Lower leg skin (tissue), 4 donors: ENCODE data around the gene DCBLD2. TPM values are rescaled to one million over a fixed set of nuclear protein-coding genes. Genes with fewer than 3 reads are reported as not detected.
"Not testable (repeated sequence)": the region's sequence is repeated elsewhere in the genome, so short reads cannot be mapped to it uniquely, and the experiment has no call there.

Source experiments
- DNase-seq, 2 donors: peaks; one replicate each; pipeline ENCODE4 v3.0.0-alpha.2; 2019; ENCODE audit warnings: low spot score in 2 of 2
- H3K4me3 ChIP-seq: fragments of 200-600 bp; sonication (generic); 2 replicates; pipeline ENCODE4 v1.5.1; 2017; ENCODE audit warnings: mild to moderate bottlenecking, low read depth; ENCODE audit not compliant: poor library complexity, severe bottlenecking
- CTCF ChIP-seq, 3 donors: fragments of 450-650 bp; IDR thresholded peaks; one replicate each; pipeline ENCODE4 v1.5.1; 2016; ENCODE audit warnings: antibody characterized with exemption in 3 of 3, mild to moderate bottlenecking in 3 of 3, moderate library complexity in 2 of 3
- POLR2A ChIP-seq, 2 donors: fragments of 450-650 bp; IDR thresholded peaks; one replicate each; pipeline ENCODE4 v1.6.1; 2016 to 2017; ENCODE audit warnings: antibody characterized with exemption in 2 of 2, mild to moderate bottlenecking in 1 of 2, moderate library complexity in 1 of 2
- WGBS, 2 donors: methylation state at CpG; one replicate each; pipeline ENCODE4 v1.1.5; 2018; 5-methylcytosine and 5-hydroxymethylcytosine counted together
- intact Hi-C: fragments of 100-400 bp; cut with DNase I; formaldehyde crosslinking; loops from one replicate; pipeline ENCODE4 v1.15.0; 2023; ENCODE audit warnings: low total_unique reads
- total RNA-seq, 4 donors: library from RNA; depleted of rRNA; stranded (reverse); fragments of >200 nt; gene quantifications; one replicate each; pipeline ENCODE4 v1.1.0, GENCODE V29; 2016

DCBLD2 gene
- total RNA-seq, 4 donors from 2014 or later, result 13.8 to 22.8 (median 15.3) TPM

DNA sequence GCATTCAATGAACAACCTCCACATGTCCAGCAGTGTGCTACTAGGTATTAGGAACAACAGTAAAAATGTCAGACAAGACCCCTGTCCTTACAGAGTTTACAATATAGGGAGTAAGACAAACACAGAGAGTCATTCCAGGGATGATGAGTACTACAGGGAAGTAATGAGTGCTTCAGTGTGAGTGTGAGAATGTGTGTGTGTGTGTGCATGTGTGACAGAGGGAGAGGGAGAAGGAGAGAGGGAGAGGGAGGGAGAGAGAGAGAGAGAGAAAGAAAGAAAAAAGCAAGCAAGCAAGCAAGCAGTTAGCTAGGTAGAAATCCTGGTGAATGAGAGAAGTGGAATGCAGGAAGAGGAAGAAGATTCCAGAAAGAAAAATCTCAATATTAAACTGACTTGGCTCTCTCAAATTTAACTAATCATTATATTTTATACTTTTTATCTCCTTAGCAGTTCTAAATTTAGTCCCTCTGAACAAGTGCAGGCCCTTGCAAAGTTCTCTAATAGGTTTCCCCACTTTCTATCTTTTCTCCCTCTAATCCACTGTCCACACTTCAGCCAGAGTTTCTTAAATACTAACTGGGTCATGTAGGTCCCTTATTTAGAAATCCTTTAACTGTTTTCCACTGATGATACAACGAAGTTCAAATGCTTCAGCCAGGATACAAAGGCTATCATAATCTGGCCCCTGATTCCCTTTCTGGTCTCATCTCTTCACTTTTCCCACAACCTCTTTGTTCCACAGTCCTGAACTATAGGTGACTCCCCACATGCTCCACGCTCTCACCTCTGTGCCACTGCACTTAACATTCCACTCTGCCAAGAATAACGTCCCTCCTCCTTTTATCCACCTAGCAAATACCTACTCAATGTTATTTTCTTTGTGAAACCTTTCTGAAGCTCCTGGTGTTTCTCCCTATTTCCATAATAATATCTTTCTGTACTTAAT lies 10.3 kb downstream of the DCBLD2 start:
- H3K4me3 ChIP-seq, result no peak overlapping the region
- DNase-seq, result no peak
- intact Hi-C loops, result no loop called here
- TF ChIP-seq POLR2A (IDR thresholded peaks at IDR 0.05) (no peak), CTCF (IDR thresholded peaks at IDR 0.05) (no peak)
- 51 to 53% methylated on average over 3 of the region's 3 CpGs for WGBS, 2 donors

DNA sequence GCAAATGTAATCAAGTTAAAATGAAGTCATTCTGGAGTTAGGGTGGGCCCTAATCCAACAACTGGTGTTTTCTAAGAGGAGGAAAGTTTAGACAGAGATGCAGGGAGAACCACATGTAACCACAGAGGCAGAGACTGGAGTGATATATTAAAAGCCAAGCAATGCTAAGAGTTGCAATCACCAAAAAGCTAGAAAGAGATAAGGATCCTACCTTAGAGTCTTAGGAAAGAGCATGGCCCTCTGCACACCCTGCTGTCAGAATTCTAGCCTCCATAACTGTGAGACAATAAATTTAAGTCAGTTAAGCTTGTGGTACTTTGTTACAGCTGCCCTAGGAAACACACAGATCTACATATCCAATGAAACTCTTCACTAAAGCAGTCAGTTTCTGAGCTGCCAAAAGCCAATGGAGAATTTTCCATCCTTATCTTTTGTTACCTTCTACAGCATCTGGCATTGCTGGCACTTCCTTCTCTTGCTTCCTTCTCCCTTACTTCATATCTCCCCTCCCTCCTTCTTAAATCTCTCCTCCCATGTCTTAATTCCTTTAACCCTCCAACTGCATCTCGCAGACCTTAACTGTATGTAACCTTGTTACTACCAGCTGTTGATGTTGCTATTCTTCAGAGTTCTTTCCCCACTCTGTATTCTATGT lies 11.2 kb downstream of the DCBLD2 start:
- H3K4me3 ChIP-seq, result no peak overlapping the region
- intact Hi-C loops, result no loop called here
- no peak for TF ChIP-seq CTCF (IDR thresholded peaks at IDR 0.05)
- TF ChIP-seq POLR2A (IDR thresholded peaks at IDR 0.05), result no peak
- DNase-seq, result no peak
- 88 to 97% methylated on average over 1 of the region's 1 CpG for WGBS, 2 donors

DNA sequence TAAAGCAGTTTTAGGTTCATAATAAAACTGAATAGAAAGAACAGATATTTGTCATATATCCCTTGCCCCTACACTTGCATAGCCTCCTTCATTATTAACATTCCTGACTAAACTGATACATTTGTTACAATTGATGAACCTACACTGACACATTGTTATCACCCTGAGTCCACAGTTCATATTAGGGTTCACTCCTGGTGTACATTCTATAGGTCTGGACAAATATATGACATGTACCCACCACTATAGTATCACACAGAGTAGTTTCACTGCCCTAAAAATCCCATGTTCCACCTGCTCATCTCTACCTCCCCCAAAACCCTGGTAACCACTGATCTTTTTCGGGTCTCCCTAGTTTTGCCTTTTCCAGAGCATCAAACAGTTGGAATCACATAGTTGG lies 13.8 kb downstream of the DCBLD2 start:
- 92 to 100% methylated on average over 1 of the region's 1 CpG for WGBS, 2 donors
- no peak for TF ChIP-seq POLR2A (IDR thresholded peaks at IDR 0.05)
- DNase-seq, result no peak
- intact Hi-C loops, result no loop called here
- no peak overlapping the region for H3K4me3 ChIP-seq

DNA sequence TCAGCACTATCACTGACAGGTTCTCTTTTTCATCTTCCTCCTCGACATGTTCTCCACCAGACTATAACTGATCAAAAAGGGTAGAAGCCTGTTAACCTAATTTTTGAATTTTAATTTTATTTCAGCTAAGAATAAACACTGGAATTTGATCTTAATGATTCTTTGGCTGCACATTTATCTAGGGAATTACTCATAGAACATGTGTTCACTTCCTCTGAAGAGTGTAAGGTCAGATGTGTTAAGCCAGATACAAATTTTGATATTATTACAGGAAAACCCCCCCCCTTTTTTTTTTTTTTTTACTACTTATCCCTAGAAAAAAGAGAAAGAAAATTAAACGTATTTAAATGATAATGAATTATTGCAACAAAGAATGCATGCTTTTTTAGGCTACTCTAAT lies 15.0 kb downstream of the DCBLD2 start:
- no peak overlapping the region for H3K4me3 ChIP-seq
- TF ChIP-seq CTCF (IDR thresholded peaks at IDR 0.05) (no peak), POLR2A (IDR thresholded peaks at IDR 0.05) (no peak)
- intact Hi-C loops, result no loop called here
- 57 to 63% methylated on average over 2 of the region's 2 CpGs for WGBS, 2 donors
- DNase-seq, result no peak

DNA sequence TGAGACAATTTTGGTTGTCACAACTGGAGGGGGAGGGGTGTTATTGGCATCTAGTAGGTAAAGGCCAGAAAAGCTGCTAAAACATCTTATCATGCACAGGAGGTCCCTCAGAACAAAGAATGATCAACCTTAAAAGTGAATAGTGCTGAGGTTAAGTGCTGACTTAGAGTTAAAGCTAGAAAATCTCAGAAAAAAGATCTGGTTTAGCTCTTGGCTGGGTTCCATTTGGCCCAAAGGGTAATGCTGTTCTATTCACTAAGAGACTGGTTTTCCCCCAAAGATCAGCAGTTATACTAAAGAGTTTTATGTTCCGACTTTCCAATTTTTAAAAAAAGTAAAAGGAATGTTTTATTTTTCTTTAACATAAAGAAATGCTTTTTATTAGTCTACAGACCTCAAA lies 15.6 kb downstream of the DCBLD2 start:
- no peak for TF ChIP-seq POLR2A (IDR thresholded peaks at IDR 0.05)
- TF ChIP-seq CTCF (IDR thresholded peaks at IDR 0.05), result no peak
- H3K4me3 ChIP-seq, result no peak overlapping the region
- DNase-seq, result no peak
- WGBS, 2 donors, result 53 to 61% methylated on average over 1 of the region's 1 CpG
- intact Hi-C loops, result no loop called here

- 36 to 45% methylated on average over 6 of the region's 6 CpGs for WGBS, 2 donors
- TF ChIP-seq POLR2A (IDR thresholded peaks at IDR 0.05), result no peak
- no peak for TF ChIP-seq CTCF (IDR thresholded peaks at IDR 0.05)
- intact Hi-C loops, result no loop called here
- H3K4me3 ChIP-seq, result no peak overlapping the region
- DNase-seq, result no peak
These were observed 16.7 kb downstream of the DCBLD2 start for GRCh38 chr3:98884675-98885371.

DNA sequence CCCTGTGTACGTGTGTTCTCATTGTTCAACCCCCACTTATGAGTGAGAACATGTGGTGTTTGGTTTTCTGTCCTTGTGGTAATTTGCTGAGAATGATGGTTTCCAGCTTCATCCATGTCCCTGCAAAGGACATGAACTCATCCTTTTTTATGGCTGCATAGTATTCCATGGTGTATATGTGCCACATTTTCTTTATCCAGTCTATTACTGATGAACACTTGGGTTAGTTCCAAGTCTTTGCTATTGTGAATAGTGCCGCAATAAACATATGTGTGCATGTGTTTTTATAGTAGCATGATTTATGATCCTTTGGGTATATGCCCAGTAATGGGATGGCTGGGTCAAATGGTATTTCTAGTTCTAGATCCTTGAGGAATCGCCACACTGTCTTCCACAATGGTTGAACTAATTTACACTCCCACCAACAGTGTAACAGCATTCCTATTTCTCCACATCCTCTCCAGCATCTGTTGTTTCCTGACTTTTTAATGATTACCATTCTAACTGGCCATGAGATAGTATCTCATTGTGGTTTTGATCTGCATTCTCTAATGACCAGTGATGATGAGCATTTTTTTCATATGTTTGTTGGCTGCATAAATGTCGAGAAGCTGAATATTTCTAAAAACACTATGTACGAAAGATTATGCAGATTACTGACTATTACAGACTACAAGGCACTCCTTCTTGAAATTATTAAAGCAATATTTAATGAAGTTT lies 18.7 kb downstream of the DCBLD2 start:
- DNase-seq, intact Hi-C loops, H3K4me3 ChIP-seq: not testable (repeated sequence)
- 86 to 91% methylated on average over 5 of the region's 5 CpGs for WGBS, 2 donors
